LNCaP clone FGC (cell line): Measurements from ENCODE around the gene SOX8.
"Not testable (repeated sequence)": the region's sequence is repeated elsewhere in the genome, so short reads cannot be mapped to it uniquely, and the experiment has no call there.

Source experiments
- DNase-seq: peaks from one replicate; pipeline ENCODE4 v3.0.0-alpha.2; 2011; ENCODE audit warnings: low read depth
- H3K4me3 ChIP-seq: 2 replicates; pipeline ENCODE4 v1.5.1; 2011; ENCODE audit warnings: mild to moderate bottlenecking, low read depth, low read length, control low read depth
- TF ChIP-seq, protein P1 (sequence below): IDR thresholded peaks from 2 replicates; pipeline ENCODE4 v1.5.1; 2012; ENCODE audit warnings: mild to moderate bottlenecking; ENCODE audit not compliant: control insufficient read depth, insufficient read depth; ENCODE audit errors: extremely low read depth

SOX8 gene

DNA sequence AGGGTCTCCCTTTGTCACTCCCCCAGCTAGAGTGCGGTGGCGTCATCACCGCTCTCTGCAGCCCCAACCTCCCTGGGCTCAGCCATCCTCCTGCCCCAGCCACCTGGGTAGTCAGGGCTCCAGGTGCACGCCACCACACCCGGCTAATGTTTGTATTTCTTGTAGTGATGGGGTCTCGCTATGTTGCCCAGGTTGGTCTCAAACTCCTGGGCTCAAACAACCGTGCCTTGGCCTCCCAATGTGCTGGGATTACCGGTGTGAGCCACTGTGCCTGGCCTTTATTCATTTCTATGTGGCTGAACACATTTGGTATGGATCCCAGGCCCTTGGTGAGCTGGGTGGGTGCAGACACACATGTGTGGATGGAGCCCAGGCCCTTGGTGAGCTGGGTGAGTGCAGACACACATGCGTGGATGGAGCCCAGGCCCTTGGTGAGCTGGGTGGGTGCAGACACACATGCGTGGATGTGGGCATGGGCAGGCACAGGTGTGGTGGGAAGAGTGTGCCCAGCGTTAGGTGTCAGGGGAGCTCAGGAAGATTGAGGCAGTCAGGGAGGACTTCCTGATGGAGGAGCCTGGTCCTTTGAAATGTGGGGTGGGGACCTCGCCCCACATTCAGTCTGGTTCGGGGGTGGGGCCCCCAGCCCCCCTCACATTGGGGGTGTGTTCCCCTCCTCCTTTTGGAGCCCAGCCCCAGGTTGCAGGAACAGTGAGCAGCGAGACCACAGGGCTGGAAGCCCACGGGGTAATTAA lies 37.1 kb downstream of the SOX8 start:
- DNase-seq: no peak
- H3K4me3 ChIP-seq: no peak overlapping the region
- TF ChIP-seq, protein P1, sequence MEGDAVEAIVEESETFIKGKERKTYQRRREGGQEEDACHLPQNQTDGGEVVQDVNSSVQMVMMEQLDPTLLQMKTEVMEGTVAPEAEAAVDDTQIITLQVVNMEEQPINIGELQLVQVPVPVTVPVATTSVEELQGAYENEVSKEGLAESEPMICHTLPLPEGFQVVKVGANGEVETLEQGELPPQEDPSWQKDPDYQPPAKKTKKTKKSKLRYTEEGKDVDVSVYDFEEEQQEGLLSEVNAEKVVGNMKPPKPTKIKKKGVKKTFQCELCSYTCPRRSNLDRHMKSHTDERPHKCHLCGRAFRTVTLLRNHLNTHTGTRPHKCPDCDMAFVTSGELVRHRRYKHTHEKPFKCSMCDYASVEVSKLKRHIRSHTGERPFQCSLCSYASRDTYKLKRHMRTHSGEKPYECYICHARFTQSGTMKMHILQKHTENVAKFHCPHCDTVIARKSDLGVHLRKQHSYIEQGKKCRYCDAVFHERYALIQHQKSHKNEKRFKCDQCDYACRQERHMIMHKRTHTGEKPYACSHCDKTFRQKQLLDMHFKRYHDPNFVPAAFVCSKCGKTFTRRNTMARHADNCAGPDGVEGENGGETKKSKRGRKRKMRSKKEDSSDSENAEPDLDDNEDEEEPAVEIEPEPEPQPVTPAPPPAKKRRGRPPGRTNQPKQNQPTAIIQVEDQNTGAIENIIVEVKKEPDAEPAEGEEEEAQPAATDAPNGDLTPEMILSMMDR: no peak

DNA sequence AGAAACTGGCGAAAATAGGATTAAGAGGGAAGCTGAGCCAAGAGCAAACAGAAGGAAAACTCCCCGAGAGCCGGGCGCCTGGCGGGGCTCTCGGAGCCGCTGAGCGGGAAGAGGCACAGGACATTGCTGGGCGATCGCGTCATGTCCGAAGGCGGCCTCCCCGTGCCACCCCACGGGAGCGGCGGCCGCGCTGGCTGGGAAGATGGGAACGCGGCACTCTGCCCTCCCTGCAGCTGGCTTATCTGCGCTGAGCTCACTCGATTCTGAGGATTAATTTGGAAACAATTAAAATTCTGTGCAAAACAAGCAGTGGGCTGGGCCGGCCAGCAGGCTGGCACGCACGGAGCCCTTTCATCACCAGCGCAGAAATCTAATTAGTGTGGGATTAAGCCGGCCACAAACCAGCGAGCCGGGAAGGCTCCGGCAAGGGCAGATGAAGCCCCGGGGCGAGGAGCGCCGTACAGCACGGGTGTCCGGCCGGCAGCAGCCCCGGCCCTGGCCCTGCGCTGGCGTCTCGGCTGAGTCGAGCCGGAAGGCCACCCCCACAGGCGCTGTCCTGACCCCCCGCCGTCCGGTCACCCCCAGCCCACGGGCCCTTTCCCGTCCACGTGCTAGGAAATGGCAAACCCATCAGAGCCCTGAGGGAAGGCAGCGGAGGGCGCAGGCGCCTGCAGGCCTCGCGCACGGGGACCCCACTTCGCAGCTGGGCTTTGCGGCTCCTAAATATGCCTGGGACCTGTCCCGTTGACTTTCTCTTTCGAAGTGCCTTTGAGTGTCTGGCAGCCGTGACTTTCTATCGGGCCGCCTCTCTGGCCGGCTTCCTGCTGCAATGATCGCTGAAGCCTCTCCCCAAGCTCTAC lies 37.9 kb downstream of the SOX8 start:
- TF ChIP-seq, protein P1: no peak
- DNase-seq: no peak
- no peak overlapping the region for H3K4me3 ChIP-seq

DNA sequence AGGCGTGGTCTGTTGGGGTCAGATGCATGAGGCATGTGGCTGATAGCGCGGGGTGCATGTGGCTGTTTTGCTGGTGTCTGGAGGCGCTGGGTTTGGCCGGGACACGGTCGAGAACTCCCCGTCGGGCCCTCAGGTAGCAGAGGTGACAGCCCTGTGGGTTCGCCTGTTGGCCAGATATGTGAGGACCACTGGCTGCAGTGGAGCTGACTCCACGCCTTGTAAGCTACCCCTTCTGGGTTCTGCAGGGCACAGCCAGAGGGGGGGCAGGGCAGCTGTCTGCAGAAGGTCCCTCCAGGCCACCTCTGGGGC lies 38.5 kb downstream of the SOX8 start:
- TF ChIP-seq, protein P1: no peak
- H3K4me3 ChIP-seq: no peak overlapping the region
- no peak for DNase-seq

DNA sequence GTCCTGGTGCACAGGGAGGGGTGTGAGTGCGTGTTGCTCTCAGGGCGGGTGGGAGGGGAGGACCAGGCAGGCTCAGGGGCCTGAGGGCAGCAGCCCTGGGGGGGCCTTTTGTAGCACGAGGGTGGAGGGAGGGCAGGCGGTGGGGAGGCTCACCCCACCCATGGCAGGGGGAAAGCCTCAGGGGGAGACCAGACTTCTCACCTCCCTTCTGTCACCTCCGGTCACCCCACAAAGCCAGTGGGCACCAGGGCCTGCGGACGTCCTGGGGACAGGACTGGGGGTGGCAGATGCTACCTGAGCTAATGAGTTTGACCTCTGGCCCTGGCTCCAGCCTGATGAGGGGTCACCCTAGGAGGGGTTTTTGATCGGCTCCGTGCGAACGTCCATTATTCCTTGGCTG lies 39.0 kb downstream of the SOX8 start:
- DNase-seq: no peak
- TF ChIP-seq, protein P1: no peak
- no peak overlapping the region for H3K4me3 ChIP-seq

DNA sequence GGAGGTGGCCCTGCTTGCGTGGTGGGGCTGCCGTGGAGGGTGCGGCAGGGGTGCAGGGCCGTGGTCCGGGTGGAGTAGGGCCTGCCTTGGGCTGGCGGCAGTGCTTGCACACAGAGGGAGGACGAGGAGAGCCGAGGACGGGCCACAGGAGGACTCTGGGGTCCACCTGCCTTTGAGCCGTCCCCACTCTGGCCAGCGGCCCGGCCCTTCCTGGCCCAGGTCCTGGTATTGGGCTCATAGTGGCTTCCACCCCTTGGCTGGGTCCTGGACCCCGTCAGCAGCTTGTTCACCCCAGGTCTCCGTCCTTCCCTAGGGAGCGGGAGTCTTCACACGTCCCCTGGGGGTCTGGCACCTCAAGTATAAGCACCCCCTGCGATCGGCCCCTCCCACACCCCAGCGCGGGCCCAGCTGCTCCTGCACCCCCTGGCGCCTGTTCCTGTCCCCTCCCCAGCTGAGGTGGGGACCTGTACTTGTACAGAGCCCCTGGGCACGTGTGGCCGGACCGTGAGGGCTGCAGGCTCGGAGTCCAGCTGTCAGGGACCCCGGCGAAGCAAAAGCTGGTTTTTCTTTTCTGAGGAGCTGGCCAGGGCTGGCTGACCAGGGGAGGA lies 40.1 kb downstream of the SOX8 start:
- DNase-seq: no peak
- no peak overlapping the region for H3K4me3 ChIP-seq
- TF ChIP-seq, protein P1: no peak

DNA sequence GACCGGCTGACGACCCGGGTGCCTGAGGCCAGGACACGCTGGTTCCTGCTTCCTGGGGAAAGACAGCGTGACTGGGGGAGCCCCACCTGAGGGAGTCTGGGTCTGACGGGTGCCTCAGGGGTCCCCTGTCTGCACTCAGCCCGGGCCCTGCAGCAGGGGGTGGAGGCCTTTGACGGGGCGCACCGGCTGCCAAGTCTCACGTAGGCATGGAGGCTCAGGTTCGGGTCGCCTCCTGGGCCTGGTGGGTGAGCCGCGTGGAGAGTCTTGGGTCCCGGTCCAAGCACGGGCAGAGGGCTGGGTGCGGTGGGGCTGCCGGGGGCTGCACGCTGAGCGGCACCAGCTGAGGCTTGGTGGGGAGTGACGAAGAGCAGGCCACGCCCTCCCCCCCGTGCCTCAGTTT lies 40.9 kb downstream of the SOX8 start:
- H3K4me3 ChIP-seq: no peak overlapping the region
- TF ChIP-seq, protein P1: no peak
- no peak for DNase-seq

DNA sequence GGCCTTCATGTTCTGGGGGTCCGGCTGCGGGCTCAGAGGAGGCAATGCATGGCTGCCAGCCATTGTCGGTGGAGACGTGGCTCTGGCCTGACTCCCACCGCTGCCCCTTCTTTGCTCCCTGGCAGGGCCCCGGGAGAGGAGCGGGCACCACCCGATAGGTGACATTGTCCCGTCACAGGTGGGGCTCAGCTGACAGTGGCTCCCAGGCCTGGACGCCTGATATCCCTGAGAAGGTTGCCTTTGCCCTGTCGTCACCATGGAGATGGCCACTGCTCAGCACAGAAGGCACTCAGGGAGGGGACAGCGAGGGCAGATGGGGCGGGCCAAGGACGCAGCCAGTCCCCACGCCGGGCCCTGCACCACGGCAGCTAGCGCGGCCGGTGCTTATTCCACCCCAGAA lies 42.6 kb downstream of the SOX8 start:
- TF ChIP-seq, protein P1: no peak
- H3K4me3 ChIP-seq: no peak overlapping the region
- DNase-seq: no peak

DNA sequence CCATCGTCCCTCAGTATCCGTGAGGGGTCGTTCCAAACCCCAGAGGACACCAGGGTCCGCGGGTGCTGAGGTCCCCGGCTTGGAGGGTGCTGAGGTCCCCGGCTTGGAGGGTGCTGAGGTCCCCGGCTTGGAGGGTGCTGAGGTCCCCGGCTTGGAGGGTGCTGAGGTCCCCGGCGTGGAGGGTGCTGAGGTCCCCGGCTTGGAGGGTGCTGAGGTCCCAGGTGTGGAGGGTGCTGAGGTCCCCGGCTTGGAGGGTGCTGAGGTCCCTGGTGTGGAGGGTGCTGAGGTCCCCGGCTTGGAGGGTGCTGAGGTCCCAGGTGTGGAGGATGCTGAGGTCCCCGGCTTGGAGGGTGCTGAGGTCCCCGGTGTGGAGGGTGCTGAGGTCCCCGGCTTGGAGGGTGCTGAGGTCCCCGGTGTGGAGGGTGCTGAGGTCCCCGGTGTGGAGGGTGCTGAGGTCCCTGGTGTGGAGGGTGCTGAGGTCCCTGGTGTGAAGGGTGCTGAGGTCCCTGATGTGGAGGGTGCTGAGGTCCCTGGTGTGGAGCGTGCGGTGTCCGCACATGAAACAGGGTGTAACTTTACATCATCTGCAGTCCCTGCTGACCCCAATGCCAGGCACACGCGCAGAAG lies 43.7 kb downstream of the SOX8 start:
- DNase-seq: not testable (repeated sequence)

More for the DNA sequence above, 43.7 kb downstream of the SOX8 start:
- H3K4me3 ChIP-seq: not testable (repeated sequence)
